BLaER1 (cell line): Measurements from ENCODE around the gene OPCML.

Experiments
- H3K27ac ChIP-seq: shearing (Covaris generic); formaldehyde crosslinking; 2 replicates; pipeline ENCODE4 v1.8.1; 2022
- H3K27me3 ChIP-seq: shearing (Covaris generic); formaldehyde crosslinking; 2 replicates; pipeline ENCODE4 v1.8.1; 2022
- H3K36me3 ChIP-seq: shearing (Covaris generic); formaldehyde crosslinking; 2 replicates; pipeline ENCODE4 v1.8.1; 2022
- H3K4me1 ChIP-seq: shearing (Covaris generic); formaldehyde crosslinking; 2 replicates; pipeline ENCODE4 v1.8.1; 2022
- H3K4me2 ChIP-seq: shearing (Covaris generic); formaldehyde crosslinking; 2 replicates; pipeline ENCODE4 v1.8.1; 2022
- H3K4me3 ChIP-seq: shearing (Covaris generic); formaldehyde crosslinking; 2 replicates; pipeline ENCODE4 v1.8.1; 2022
- H3K9ac ChIP-seq: shearing (Covaris generic); formaldehyde crosslinking; 2 replicates; pipeline ENCODE4 v1.8.1; 2022
- H3K9me3 ChIP-seq: shearing (Covaris generic); formaldehyde crosslinking; 2 replicates; pipeline ENCODE4 v1.8.1; 2022
- H4K20me1 ChIP-seq: shearing (Covaris generic); formaldehyde crosslinking; 2 replicates; pipeline ENCODE4 v1.8.1; 2022
- Cebpa-rat ChIP-seq: shearing (Covaris generic); IDR thresholded peaks from 2 replicates; pipeline ENCODE4 v1.8.1; 2022

OPCML gene

GRCh38 chr11:132523929-132524328 lies 1008.4 kb downstream of the OPCML start:
- Histone ChIP-seq H3K9me3 (no peaks in the 10 kb centered on the region), H3K4me2 (no peak overlapping the region), H3K36me3 (no peaks in the 10 kb centered on the region), H3K27ac (no peak overlapping the region), H3K4me1 (no peaks in the 10 kb centered on the region), H4K20me1 (no peaks in the 10 kb centered on the region), H3K9ac (no peak overlapping the region), H3K27me3 (no peaks in the 10 kb centered on the region), H3K4me3 (no peak overlapping the region)
- no peak for TF ChIP-seq Cebpa-rat

DNA sequence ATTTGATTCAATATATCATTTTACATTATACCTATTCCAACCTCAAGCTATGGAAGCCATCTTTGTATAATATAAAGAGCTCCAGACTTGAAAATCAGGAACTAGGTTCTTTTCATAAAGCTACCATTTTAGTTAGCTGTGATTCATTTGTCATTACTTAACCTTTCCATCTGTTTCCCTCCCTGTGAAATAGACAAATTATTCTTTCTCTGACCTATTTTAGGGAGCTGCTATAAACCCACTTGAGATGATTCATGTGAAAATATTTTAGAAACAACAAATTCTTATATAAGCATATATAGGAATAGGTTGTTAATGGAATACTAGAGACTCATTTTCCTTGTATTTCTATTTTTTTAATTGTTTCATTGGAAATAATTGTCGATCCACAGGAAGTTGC lies 1012.1 kb downstream of the OPCML start:
- H3K9me3 ChIP-seq = no peaks in the 10 kb centered on the region
- no peak overlapping the region for H3K4me3 ChIP-seq
- H4K20me1 ChIP-seq = no peaks in the 10 kb centered on the region
- TF ChIP-seq Cebpa-rat = no peak
- no peak overlapping the region for H3K9ac ChIP-seq
- H3K27ac ChIP-seq = no peak overlapping the region
- H3K27me3 ChIP-seq = no peaks in the 10 kb centered on the region
- H3K4me1 ChIP-seq = no peaks in the 10 kb centered on the region
- H3K36me3 ChIP-seq = no peaks in the 10 kb centered on the region
- no peak overlapping the region for H3K4me2 ChIP-seq

- H3K27me3 ChIP-seq = no peaks in the 10 kb centered on the region
- no peak for TF ChIP-seq Cebpa-rat
- no peaks in the 10 kb centered on the region for H3K36me3 ChIP-seq
- no peaks in the 10 kb centered on the region for H3K9me3 ChIP-seq
- no peaks in the 10 kb centered on the region for H3K4me1 ChIP-seq
- H4K20me1 ChIP-seq = no peaks in the 10 kb centered on the region
- no peak overlapping the region for H3K27ac ChIP-seq
- no peak overlapping the region for H3K4me2 ChIP-seq
- no peak overlapping the region for H3K4me3 ChIP-seq
- H3K9ac ChIP-seq = no peak overlapping the region
Measured at GRCh38 chr11:132519241-132519815, 1013.0 kb downstream of the OPCML start.

DNA sequence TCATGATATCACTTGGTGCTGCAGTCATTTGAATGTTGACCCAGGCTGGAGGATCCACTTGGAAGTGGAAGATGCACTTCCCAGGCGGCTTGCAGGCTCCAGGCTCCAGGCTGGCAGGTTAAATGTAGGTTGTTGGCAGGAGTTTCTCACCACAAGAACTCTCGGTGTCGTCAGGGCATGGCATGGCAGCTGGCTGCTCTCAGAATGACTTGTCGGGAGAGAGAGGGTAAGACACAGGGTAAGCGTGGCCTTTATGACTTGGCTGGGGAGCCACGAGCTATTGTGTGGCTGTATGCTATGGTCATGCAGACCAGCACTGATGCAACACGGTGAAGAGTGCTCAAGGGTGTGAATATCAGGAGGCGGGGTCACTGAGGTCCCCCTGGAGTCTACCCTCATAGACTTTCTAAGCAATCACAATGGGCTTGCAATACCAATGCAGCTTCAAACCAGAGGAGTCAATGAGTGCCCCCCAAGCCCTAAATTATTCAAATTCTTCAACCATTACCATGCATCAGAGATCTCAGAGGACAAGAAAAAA lies 1027.7 kb downstream of the OPCML start:
- H3K27ac ChIP-seq = no peak overlapping the region
- no peaks in the 10 kb centered on the region for H3K27me3 ChIP-seq
- TF ChIP-seq Cebpa-rat = no peak
- no peaks in the 10 kb centered on the region for H3K36me3 ChIP-seq
- H3K4me2 ChIP-seq = no peak overlapping the region
- no peaks in the 10 kb centered on the region for H4K20me1 ChIP-seq
- no peak overlapping the region for H3K4me3 ChIP-seq
- no peak overlapping the region for H3K9ac ChIP-seq
- H3K4me1 ChIP-seq = no peaks in the 10 kb centered on the region
- peaks cover 14% of the 10 kb centered on the region for H3K9me3 ChIP-seq

- H3K4me2 ChIP-seq = no peak overlapping the region
- TF ChIP-seq Cebpa-rat = no peak
- H3K9ac ChIP-seq = no peak overlapping the region
- no peak overlapping the region for H3K27ac ChIP-seq
- no peaks in the 10 kb centered on the region for H4K20me1 ChIP-seq
- peaks cover 4% of the 10 kb centered on the region for H3K4me1 ChIP-seq
- H3K9me3 ChIP-seq = 0 out of 2 replicates have a peak, but pooled peaks cover 3% of the 10 kb centered on the region
- H3K4me3 ChIP-seq = no peak overlapping the region
- no peaks in the 10 kb centered on the region for H3K27me3 ChIP-seq
- no peaks in the 10 kb centered on the region for H3K36me3 ChIP-seq
Measured at GRCh38 chr11:132501356-132501755, 1030.9 kb downstream of the OPCML start.

DNA sequence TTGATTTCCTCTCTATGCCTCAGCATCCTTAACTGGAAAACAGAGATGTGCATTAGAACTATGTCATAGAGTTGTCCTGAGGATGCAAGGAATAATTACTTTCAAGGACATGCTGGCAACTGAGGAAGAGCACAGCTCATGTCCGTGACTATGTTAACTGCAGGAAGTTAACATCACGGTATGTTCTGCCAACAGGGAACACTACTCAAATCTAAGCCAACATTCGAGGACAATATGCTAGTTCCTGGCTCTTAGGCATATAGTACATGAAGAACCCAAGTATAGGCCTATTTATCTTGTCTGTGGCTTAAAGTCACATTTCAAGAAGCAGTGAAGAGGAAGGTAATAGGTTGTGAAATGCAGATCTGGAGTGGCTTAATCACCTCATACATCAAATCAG lies 1032.6 kb downstream of the OPCML start:
- peaks cover 21% of the 10 kb centered on the region for H3K4me1 ChIP-seq
- H4K20me1 ChIP-seq = no peaks in the 10 kb centered on the region
- H3K4me2 ChIP-seq = no peak overlapping the region
- TF ChIP-seq Cebpa-rat = no peak
- H3K9me3 ChIP-seq = 0 out of 2 replicates have a peak, but pooled peaks cover 3% of the 10 kb centered on the region
- H3K27ac ChIP-seq = no peak overlapping the region
- no peak overlapping the region for H3K4me3 ChIP-seq
- no peak overlapping the region for H3K9ac ChIP-seq
- H3K27me3 ChIP-seq = no peaks in the 10 kb centered on the region
- no peaks in the 10 kb centered on the region for H3K36me3 ChIP-seq

DNA sequence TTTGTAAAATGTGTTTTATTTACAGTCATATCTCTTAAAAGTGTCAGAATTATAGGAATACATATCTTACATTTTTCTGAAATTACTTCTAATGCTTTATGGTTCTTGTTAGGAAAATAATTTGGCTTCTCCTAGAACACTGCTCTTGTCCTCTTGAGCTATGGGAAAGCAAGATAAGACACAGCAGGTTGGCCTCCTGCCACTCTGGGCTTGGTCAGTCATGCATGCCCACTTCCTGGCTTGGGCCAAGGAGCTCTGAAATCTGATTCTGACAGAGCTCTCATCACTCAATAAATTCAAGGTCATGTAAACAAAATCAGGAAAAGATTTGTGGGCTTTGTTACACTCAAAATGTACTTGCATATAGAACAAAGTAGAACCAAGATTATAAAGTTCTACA lies 1036.0 kb downstream of the OPCML start:
- Histone ChIP-seq H3K4me1 (peaks cover 33% of the 10 kb centered on the region), H3K27me3 (no peaks in the 10 kb centered on the region), H3K4me3 (no peak overlapping the region), H3K4me2 (peak overlapping the region; percentile 45), H4K20me1 (no peaks in the 10 kb centered on the region), H3K36me3 (no peaks in the 10 kb centered on the region), H3K9me3 (0 out of 2 replicates have a peak, but pooled peaks cover 3% of the 10 kb centered on the region), H3K27ac (no peak overlapping the region), H3K9ac (no peak overlapping the region)
- TF ChIP-seq Cebpa-rat = no peak

DNA sequence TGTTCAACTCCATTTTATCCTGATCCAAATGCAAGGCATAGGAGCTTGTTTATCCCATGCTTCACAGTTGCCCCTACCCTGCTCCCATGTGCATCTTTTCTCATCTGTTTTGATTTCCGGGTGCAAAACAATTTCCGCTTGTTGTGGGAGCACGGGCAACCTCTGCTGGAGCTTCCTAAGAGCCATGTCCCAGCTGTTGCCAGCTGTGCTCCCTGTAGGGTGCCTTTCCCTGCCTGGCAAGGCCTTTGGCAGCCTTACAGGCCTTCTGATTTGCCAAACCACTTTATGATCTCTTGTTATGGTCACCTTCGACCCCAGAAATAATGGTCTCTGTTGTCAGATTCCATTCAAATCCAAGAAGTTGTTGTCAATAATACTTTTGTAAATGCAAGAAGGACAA lies 1038.5 kb downstream of the OPCML start:
- Histone ChIP-seq H3K4me1 (peaks cover 33% of the 10 kb centered on the region), H3K9ac (no peak overlapping the region), H3K36me3 (no peaks in the 10 kb centered on the region), H3K4me2 (no peak overlapping the region), H4K20me1 (no peaks in the 10 kb centered on the region), H3K9me3 (0 out of 2 replicates have a peak, but pooled peaks cover 3% of the 10 kb centered on the region), H3K27me3 (no peaks in the 10 kb centered on the region), H3K27ac (no peak overlapping the region), H3K4me3 (no peak overlapping the region)
- no peak for TF ChIP-seq Cebpa-rat

- Histone ChIP-seq H3K27ac (no peak overlapping the region), H3K9me3 (peaks cover 2% of the 10 kb centered on the region), H3K27me3 (no peaks in the 10 kb centered on the region), H3K4me3 (no peak overlapping the region), H3K9ac (no peak overlapping the region), H3K36me3 (no peaks in the 10 kb centered on the region), H3K4me1 (peaks cover 24% of the 10 kb centered on the region), H4K20me1 (no peaks in the 10 kb centered on the region), H3K4me2 (no peak overlapping the region)
- no peak for TF ChIP-seq Cebpa-rat
Measured at GRCh38 chr11:132490978-132491377, 1041.3 kb downstream of the OPCML start.

- Histone ChIP-seq H3K9me3 (peaks cover 10% of the 10 kb centered on the region), H3K4me3 (no peak overlapping the region), H3K4me2 (no peak overlapping the region), H3K4me1 (no peaks in the 10 kb centered on the region), H3K9ac (no peak overlapping the region), H3K36me3 (no peaks in the 10 kb centered on the region), H3K27ac (no peak overlapping the region), H4K20me1 (no peaks in the 10 kb centered on the region), H3K27me3 (no peaks in the 10 kb centered on the region)
- TF ChIP-seq Cebpa-rat = no peak
Measured at GRCh38 chr11:132486060-132486459, 1046.2 kb downstream of the OPCML start.

DNA sequence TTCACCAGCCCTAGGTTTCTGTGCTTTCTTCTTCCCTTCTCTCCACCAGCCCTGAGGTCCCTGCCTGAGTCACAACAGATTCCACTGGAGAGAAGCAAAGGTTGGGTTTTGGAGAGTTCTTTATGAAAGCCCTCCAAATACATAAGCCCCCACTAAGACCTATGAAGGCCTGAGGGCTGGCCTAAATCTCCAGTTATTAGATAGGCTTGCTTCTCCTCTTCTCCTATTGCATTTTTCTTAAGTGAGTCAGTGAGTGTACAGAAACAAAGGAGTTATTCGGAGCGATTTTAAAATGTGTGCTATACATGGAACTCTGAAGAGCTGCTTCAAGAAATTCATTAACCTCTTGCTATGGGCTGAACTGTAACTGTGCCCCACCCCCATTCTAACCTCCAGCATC lies 1057.3 kb downstream of the OPCML start:
- no peaks in the 10 kb centered on the region for H4K20me1 ChIP-seq
- no peaks in the 10 kb centered on the region for H3K36me3 ChIP-seq
- no peaks in the 10 kb centered on the region for H3K4me1 ChIP-seq
- H3K4me2 ChIP-seq = no peak overlapping the region
- H3K9ac ChIP-seq = no peak overlapping the region
- no peaks in the 10 kb centered on the region for H3K27me3 ChIP-seq
- TF ChIP-seq Cebpa-rat = no peak
- no peak overlapping the region for H3K4me3 ChIP-seq
- H3K9me3 ChIP-seq = no peaks in the 10 kb centered on the region
- no peak overlapping the region for H3K27ac ChIP-seq
